GM21717 (cell line): ENCODE data around the gene ZBTB7C.

Source experiments
- ATAC-seq: cut with Tn5 transposase; IDR thresholded peaks from one replicate; pipeline ENCODE4 v1.9.1; 2021; ENCODE audit warnings: mild to moderate bottlenecking, moderate library complexity; ENCODE audit not compliant: unreplicated experiment

The ZBTB7C gene

DNA sequence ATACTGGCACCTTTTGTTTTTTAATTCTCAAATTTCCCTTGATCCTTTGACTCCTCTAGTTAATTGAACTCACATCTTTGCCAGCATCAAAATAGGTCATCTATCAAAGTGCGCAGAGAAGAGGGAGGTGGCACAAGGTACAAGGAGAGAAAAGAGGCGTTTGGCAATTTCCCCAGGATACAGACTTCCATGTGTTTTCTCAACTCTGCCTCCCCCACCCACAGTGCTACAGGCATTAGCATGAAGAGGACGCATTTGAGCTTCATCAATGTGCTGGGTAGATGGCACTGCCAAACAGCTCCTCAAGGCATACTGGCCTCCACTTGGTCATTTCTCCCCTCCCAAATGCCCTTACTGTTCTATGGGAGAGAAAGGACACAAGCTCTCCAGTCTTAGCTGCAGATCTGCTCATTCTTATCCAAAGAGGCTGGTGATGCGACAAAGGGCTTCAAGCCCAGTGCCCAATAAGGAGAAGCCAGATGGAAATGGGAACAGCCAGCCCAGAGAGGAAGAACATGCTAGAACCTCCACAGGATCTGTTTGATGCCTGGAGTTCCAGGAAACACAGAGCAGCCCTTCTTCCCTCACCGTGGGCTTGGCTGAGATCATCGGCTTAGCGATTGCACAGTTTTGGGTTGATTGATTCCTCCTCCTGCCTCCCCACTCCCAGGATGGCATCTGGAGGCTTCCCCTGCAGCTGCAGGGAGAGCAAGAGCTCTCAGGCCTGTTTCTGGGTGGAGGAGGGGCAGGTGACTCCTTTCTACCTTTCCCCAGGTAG, 334.1 kb downstream of the ZBTB7C start:
- no peak for ATAC-seq

DNA sequence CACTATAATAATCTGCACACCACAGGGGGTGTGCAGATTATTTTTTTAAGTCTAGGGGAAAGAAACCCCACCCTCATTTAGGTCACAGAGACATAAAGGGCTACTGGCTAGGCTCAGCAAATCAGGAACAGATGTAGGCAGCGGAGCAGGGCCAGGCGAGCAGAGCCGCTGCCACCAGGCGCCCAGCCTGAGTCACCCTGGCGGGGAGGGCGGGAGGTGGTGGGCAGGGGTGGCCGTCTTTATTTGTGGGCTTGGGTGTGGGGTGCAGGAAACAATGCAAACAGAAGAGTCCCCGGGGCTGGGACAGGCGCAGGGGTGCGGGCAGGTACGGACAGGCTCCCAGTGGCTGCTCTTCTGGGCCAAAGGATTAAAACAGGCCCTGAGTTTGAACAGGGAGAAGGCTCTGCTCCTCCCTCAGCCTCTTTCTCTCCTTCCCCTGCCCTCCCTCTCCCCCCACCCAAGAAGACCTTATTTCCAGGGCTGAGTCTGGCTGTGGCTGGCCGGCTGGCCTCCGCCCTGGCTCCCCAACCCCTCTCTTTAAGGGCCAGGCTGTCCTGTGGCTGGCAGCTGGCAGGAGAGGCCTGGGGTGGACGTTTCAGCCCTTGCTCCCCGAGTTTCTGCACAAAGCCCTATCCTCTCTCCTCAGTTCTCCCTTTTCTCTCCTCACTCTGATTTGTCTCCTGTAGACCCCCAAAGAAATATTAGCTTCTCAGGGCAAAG, 335.8 kb downstream of the ZBTB7C start:
- ATAC-seq = no peak

DNA sequence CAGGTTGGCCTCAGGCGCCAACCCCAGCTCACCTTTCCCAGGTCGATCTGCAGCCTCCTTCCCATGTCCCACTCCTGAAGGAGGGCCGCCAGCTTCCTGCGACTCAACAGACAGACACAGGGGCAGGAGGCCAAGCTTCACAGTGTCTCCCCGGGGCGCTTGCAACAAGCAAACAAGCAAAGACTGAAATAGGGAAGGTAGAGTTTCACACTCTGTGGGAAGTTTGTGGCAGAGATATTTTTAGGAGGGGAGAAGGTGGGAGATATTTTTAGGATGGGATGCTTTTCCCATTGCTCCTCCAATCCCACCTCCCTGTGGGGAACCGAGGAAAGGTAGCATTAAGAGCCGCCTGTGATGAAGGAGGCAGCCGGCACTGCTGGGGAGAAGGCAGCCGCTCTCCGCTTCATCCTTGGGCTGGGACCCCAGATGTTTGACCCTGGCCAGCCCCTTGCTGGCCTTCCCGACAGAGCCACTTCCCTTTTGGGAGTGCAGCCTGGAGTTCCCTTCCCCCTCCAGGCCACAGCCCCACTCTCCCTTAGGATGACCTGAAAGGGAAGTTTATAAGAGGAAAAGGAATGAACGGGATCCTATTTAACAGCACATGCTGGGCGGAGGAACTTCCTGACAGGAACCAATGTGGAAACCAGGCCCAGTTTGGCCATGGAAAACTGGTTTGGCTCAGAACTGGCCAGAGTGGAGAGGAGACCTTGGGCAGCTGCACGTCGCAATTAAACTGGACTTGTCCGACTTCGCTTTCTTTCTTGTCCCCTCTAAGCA, 336.6 kb downstream of the ZBTB7C start:
- ATAC-seq = no peak

DNA sequence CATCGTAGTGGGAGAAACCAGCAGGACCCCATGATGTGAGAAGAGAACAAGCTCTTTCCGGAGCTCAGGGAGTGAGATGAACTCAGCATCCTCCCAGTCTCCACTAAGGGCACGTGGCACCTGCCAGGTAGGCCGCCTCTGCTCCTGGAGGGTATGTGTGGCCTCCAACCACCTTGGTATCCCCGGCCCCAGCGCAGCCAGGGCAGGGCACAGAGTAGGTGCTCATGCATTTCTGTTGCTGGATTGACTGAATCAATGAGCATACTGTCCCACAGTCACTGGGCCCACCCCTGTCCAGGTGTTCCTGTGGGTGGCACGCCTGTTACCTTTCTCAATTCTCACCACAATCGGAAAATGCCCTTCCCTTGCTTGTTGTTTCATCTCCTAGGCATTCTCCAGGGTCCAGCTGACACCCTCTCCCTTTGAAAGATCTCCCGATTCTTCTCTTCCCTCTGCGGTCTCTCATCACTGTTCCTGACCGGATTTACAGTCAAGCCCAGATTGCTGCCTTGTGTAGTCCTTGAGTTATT, 340.2 kb downstream of the ZBTB7C start:
- no peak for ATAC-seq

DNA sequence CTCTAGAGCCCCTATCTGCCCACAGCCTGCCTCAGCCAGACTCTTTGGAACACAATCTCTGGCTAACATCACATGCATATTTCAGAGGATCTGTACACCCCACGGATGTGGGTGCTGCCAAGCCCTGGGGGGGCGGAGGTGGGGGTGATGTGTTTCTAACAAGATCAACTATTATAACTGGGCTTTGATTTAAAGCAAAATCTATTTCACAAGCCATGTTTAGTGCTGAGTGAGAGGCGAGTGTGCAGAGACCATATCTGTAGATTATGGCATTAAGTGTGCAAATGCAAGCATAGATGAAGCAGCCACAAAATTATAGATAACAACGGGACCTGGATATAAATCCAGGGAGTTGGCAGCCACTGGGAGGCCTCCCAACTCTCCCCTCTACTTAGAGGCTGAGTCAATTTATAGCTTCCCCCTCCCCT, 342.9 kb downstream of the ZBTB7C start:
- ATAC-seq = no peak

DNA sequence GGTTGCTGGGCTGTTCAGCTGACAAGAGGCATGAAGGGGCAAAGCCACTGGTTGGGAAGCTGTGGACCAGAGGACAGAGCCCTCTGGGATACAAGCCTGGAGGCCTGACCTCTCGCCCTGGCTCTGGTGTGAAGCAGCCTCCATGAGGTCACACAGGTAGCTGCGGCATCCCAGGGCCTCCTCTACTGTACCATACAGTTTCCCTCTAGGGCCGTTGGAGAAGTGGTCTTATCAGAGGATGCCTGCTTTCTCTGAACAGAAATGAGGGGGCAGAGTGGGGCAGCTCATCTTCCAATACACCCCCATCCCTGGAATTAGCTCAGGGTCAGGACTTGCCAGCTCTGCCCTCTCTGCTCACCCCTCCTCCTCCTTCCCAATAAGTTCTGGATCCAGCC, 343.6 kb downstream of the ZBTB7C start:
- ATAC-seq = no peak

DNA sequence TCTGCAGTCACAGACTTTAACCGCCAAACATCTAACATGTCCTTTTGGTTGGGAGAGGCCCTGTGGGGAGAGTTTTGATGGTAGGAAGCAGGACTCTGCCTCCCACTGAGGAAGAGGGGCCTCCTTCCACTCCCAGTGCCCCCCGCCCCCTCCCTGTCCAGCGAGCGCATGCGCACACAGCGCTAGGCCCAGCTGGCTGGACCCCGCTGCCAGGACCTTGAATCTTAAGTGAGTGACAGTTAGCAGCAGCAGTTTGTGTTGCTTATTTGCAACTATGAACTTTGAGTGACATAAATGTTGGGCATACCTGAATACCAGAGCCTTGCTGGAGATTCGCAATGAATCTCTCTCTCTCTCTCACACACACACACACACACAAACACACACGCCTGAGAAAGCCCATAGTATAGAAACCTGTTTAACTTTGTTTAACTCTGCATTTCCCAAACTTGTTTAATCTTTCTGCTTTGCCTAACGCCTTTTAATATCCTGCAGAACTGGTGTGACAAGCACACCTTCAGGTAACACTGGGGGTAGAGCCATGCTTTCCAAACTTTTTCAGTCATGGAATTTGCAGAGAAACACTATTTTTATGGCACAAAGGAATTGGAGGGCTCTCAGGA, 344.1 kb downstream of the ZBTB7C start:
- no peak for ATAC-seq

DNA sequence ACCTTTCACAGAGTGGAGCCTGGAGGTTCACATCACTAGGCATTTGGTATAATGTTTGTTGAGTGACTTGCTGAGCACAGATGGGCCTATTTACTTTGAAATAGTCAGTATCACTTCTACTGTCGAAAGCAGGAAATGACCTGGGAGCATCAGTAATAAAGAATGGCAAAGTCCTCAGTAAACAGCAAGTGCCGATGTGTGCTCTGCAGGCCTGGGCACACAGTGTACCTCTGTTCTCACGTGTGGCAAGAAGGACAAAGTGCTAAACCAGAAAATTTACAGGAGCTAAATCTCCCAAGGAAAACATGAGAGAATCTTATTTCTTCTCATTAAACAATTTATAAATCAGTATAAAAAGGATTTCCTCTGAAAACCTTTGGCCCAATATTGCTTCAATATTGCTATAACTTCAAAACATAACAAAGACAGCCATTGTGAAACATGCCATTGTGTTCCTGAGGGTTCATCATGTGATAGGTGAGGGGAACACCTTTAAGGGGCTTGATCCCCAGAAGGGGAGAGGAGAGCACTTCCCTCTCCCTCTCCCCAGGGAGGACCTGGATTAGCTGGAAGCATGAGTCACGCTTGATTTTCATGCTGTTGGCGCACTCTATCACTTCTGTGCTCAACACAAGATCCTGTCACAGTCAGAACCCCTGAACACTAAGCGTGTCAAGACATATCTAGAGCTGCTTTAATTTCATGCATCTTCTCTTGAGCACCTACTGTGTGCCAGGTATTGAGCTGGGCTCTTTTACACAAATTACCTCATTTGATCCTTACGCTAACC, 347.2 kb downstream of the ZBTB7C start:
- ATAC-seq = no peak

DNA sequence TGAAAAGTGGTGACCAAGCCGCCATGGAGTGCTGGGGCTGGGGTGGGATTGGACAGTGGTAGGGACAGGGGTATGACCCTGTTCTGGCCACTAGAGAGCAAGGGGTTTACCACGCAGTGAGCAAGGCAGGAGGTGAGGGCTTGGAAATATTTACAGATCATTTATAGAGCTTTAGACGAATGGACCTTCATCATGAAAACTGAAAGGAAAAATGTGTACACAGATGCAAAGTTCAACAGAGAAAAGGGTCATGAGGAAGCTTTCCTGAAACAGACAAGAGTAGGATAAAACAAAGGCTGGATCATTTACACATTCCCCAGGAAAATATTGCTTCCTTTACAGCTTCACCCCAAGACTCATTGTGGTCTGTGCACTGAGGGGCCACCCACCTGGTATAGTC, 348.2 kb downstream of the ZBTB7C start:
- ATAC-seq = no peak

DNA sequence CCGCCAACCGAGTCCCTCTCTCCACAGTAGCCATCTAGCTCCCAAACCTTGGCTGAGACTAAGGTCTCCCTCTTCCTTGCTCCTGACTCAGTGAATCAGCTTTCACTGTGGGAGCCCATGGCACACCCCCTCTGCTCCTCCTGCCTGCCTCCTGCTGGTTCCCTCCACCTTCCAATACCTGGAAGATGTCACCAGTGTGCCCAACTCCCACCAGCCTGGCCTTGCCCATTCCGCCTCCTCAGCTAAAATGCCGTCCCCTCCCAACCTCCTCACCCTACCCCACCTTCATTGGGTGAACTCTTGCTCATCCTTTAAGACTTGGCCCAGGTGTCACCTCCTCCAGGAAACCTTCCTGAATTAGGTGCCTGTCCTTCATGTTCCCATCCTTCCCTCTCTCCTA, 348.8 kb downstream of the ZBTB7C start:
- no peak for ATAC-seq

DNA sequence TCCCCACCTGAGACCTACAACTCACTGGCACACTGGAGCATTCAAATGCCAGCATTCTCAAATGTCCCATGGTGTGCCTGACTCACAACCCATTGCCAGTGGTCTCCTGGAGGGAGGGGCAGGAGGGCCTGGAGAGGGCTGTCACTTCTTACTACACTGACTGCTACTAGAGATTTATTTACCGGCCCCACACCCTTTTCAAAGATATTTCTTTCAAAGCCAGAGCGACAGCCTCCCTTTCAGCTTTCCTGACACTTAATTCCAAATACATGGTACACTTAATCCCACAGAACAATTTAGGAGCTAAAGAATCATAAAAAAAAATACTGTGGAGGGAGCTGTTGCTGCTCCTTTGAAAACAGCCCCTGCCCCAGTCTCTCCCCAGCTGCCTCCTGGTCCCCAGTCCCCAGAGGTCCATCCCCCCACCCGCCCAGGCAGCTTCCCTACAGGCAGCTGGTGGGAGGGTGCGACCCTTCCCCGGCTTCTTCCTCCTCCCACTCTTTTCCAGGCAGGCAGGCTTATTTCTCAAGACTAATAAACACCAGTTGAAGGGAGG, 349.6 kb downstream of the ZBTB7C start:
- no peak for ATAC-seq

DNA sequence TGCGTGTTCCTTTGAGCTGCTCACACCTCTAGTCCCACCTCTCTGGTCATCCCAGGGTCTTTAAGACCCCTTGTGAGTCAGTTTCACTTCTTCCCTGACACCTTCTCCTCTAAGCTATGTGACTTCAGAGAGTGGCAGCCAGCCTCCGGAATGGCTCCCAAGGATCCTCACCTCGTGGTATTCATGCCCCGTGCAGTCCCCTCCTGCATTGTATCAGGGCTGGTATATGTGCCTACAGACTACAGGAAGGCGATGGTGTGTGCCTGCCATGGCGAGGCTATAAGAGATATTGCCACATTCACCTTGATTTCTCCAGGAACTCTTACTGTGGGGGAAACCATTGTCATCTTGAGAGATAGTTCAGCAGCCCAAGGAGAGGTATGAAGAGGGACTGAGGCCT, 350.7 kb downstream of the ZBTB7C start:
- ATAC-seq = no peak

DNA sequence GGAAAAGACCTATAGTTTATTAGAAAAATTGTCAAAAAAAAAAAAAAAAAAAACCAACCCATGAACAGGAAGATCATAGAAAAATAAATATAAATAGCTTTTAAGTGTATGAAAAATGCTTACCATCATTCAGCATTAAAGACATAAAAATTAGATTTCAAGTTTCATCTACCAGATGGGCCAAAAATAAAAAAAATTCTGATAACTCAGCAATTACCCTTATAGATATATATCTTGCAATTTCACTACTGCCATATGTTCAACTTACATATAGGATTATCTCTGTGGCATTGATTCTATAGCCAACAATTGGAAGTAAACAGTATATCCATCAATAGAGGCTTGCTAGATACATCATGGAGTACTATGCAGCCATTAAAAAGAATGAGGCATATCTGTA, 352.2 kb downstream of the ZBTB7C start:
- ATAC-seq = no peak

DNA sequence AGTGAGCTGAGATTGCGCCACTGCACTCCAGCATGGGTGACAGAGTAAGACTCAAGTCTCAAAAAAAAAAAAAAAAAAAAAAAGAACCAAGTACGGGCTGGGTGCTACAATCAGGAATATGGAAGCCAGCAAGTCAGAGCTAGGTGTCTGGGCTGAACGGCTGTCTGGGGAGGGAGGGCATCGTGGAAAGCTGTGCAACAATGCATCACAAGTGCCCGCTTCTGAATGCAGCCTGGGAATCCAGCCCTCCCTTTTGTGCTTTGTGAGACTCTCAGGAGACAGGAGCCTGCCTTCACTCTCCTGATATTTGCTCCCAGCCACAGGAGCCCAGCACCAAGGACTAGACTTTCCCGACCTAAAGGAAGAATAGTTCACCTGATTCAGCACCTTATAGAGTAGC, 353.8 kb downstream of the ZBTB7C start:
- no peak for ATAC-seq

DNA sequence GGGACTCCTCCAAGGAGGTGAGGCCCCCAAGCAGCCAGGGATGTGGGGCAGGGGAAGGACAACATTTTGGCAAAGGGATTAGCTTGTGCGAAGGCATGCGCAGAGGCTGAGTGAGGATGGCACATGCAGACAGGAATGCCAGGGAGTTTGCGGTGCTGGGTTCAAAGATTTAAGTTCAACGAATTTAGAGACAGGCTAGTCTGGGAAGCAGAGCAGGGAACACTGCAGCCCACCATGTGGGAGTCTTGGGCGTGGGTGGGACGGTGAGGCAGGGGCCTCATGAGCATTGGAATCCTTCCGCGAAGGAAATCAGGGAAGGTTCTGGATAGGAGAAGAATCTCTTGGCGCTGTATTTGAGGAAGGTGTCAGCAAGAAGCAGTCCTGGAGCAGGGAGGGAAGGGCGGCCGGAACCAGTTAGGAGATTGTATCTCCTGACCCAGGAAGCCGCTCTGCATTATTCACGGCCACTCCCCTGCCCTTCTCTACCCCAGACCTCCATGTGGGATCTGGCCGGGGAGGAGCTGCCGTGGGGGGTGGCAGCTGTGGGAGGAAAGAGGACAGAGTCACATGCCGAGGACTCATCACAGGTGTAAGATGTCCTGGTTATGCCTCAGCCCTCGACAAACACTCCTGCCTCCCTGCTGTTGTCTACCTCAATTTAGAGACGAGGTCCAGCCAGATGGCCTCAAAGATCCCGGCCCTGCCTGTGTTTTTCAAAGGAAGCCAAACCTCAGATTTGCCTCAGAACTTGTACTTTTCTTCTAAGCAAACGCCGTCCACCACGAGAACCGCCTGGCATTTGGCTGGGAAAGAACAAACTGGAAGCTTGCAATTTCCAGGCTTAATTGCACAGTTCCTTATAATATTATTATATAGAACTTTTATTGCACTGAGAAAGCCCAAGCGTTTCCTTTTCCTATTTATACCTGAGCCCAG, 355.0 kb downstream of the ZBTB7C start:
- no peak for ATAC-seq

DNA sequence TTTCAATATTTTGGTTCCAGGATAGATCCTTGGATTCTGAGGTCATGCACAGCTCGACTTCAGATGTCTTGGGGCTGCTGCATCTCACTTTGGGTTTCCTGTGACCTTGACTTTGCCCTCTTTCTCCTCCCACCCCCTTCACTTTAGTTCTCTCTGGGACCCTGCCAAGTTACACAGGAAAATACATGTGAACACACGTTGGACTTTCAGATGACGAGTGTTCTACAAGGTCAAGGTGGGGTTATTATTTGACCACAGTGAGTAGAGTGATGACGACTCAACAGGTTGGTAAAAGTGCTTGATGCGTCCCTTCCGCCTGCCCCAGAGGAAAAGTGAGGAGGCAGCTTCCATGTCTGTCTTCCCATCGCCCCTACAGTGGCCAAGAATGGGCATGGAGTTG, 356.3 kb downstream of the ZBTB7C start:
- ATAC-seq = no peak

DNA sequence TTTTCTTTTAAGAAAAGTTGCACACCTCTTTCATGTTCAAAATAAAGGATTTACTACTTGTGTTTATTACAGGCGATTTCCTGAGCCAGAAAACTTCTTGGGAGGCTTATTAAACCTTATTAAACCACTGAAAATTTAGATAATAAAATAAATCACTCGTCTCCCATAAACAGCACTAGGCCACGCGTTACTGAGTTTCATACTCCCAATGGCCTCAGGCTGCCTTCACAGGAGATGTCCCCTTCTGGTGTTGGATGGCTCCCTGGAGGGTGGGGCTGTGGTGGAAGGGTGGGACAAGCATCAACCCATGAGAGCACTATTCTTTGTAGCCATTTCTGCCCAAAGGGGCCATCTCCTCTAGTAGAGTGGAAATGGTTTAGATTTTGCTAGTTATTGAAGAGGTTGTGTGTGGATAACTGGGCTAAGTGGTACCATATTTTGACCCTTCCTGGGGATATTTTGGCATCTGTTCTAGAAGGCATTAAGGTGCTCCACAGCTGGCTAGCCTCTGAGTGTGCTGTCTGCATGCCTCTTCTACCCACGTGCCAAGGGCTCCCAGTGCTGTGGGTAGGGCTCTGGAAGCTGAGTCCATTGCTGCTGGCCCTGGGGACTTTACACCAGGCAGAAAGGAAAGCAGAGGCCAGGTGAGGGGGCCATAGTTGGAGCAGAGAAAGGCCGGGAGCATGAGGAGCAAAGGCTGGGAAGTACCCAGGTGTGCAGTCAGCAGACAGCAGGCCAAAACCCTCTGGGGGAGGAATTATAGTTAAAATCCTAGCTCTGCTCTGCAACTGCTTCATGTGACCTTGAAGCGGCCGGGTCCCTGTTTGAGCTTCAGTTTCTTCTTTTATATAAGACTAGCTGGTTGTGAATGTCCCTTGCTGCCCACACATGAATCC, 357.0 kb downstream of the ZBTB7C start:
- no peak for ATAC-seq

DNA sequence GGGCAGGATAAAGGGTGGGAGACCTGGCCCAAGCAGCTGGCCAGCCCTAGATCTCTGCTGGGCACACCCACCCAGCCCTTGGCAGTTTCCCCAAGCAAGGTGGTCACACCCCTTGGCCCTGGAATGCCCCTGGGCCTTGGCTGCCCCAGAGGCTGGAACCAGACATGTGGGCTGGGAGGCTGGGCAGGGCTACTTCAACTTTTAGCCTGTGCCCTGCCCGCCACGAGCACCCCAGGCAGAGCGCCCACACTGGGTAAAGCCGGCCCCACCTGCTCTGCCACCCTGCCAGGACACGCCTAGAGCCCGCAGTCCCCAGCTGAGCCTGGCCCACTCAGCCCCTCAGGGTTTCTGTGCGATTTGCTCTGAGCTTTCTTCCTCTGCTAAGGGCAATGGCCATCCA, 359.0 kb downstream of the ZBTB7C start:
- ATAC-seq = no peak
